Measurements from ENCODE around the gene NRL.

- TF ChIP-seq CTCF (IDR thresholded peaks at IDR 0.05) (no peak), ZFX (IDR thresholded peaks at IDR 0.05; ENCODE audit: borderline replicate concordance) (no peak)
Measured at GRCh38 chr14:24162093-24162492, 47.3 kb upstream of the NRL start.

Measured in 22Rv1 (cell line).